Measurements from ENCODE around the gene DAP.

DAP gene

DNA sequence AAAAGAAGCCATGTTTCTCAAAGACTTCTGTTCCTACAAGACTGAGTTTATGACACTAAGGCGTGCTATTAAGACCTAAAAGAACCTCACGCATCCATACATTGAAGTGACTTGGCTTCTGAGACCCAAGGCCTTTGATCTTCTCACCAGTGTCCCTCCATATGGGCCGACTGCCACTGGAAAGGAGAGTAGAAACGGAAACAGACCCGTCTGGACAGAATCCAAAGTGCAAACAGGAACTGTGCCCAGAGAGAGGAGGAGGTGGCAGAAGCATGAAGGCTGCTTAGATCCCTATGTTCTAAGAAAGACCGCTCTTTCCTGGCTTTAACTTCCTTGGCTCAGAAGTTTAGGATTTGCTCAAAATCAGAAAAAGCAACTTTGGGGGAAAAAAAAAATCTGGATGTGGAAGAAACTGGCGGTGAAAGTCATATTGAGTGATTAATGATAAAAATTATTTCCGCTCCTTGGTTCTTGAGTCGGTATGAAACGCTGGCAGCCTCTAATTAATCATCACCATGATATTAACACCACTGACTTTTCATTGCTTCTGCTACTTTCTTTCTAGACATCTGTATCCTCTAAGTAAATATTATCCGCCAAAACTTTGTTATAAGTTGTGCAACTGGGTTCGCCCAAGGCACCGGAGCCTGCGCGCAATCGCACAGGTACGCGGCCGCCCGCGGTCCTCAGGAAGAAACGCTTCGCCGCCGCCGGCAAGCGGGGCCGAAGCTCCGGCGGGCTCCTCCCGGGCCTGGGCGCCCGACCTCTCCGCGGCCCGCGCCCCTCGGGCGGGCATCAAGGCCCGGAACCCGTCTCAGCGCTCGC lies 726 bp downstream of the DAP start:
- DNase-seq = no peak

DNA sequence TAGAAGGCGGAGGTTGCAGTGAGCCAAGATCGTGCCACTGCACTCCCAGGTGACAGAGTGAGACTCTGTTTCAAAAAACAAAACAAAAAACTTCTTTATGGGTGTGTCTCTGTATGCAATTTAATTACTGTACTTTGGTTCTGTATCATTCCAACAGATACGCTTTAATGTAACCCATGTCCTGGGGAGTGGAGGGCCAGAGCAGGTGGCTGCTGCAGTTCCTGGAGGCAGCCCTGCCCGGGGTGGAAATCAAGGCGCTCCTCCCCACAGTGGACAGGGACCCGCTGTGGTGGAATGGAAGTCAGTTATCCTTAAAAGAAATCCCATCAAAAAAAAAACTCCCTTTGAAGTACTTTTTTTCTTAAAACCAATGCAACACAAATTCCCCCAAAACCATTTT lies 1.9 kb downstream of the DAP start:
- no peak for DNase-seq

DNA sequence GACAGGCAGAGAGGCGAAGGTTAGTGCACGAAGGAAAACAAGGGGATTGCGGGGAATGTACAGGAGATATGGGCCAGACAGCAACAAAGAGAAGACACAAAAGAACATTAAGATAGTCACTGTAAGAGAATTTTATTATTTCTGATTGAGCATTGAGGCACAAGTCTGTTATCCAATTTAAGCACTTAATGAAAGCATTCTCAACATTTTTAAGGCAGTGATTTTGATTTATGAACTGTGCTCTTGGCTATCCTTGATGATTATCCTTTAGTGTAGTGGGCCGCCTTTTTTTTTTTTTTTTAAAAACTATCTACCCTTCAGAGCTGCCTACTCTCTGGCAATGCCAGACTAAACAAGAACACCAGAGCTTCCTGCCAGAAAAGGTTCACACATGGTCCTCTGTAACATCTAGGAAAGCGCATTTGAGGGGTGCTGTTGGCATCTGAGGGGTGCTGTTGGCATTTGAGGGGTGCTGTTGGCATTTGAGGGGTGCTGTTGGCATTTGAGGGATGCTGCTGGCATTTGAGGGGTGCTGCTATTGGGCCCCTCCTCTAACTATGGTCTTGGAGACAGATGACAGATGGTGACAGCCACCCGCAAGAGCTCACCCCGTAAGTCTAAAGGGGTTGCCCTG lies 3.0 kb downstream of the DAP start:
- no peak for DNase-seq

DNA sequence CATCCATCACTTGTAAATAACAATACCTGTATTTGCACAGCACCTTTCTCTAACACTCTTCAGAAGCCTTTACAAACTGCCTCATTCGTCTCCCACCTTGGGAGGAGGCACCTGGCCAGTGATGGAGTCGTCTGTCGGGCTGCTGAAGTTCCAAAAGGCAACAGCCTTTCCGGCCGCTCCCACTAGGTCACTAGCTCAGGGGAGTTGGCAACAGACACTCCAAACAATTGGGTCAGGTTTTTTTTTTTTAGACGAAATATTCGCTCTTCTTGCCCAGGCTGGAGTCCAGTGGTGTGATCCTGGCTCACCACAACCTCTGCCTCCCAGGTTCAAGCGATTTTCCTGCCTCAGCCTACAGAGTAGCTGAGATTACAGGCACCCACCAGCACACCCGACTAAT lies 4.0 kb downstream of the DAP start:
- no peak for DNase-seq

DNA sequence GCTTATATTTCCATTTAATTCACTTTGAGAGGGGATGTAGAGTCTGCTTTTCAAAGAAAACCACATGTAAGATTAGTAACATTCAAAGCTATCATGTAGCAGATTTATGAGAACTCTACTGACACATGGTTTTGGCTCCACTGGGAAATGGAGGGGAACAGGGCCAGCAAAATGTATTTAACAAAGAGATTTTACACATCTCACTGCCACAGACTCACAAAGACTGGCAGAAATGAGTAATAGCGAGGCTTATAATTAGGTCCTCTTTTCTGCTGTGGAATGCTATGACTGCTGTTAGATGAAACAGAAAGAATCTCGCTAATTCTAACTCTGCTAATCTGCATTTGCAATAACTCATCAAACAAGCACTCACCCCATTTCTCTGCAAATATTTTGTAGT lies 4.5 kb downstream of the DAP start:
- no peak for DNase-seq

DNA sequence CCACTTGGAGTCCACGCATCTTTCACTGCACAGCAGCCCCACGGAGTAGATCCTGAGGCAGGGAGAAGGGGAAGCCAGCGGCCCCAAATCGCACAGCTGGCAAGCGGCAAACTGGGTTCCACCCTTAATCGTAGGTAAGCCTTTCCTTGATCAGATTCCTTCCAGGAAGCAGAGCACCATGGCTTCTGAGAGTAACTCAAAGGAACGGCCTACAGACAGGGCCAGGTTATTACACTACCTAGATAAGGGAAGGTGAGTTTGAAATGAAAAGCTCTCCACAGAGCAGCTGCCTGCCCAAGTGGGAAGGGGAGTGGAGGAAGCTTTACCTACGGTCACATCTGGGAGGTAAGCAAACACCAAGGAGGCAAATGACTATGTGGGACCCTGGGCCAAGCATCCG lies 7.9 kb downstream of the DAP start:
- DNase-seq = no peak

DNA sequence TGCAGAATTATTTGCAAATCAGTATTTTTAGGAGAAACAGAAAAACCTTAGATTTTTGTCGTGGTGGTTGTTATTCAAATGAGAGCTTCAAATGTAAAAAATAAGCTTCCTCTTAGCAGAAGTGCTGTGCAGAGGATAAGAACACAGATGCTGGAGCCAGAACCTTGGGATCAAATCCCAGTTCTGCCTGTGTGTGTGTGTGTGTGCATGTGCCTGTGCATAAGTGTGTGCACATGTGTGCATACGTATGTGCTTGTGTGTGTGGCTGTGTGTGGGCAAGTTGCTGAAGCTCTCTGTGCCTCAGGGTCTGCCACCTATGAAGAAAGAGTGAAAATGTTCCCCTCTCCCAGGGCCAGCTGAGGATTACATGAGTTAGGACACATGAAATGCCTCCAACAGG lies 8.6 kb downstream of the DAP start:
- DNase-seq = no peak

DNA sequence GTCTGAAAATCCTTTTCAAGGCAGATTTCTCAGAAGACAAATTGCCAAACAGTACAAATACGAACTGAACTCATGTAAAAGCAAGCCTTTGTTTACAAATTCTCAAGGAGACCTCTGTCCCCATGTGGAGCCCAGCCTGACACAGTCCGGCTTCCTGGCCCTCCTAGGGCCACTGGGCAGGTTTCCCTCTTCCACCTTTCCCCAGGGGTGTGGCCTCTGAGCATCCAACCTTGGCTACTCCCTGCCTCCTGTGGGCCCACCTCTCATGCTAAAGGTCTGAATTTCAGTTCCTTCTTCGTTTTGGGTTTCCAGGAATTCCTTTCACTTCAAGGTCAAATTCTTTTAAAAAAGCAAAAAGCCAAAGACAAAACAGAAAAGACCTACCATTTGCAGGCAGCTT lies 10.1 kb downstream of the DAP start:
- DNase-seq = no peak

DNA sequence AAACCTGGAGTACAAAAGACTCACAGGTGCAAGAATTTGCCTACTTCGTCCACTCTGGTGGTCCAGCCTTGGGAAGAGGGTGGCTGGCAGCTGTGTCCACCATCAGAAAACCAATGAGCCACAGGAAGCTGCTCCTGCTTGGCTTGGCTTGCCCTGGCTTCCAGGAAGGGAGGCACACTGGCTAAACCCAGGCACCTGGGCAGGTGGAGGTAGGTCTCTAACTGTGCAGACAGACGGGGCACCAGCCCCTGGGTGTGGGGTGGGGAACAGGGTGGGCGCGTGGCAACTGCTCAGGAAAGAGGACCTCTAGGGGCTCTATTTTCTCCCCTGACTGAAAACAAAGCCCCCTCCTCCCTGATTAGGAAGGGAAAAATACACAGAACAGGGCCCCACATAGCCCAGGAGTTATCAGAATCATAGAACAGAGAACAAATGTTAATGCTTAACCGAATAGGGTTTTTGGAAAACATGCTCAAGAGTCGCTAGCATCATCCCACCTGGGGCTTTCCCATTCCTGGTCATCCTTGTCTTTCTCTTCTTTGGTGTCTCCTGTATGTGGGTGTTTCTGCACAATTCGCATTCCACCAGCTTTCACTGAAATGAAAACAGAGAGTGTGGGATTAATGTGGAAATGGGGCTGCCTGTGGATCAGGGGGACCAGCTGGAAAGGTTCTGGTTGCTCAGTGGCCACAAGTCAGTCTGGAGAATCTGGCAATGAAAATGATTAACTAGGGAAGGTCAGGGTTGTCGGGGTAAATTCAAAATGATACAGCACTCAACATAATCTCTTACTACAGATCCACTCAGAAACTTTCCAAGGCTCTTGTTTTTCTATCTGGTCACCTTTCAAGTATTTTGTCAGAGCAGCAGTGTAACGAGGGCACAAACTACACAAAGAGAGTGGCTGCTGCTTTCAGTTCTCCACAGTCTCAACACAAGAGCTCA lies 13.1 kb downstream of the DAP start:
- no peak for DNase-seq

DNA sequence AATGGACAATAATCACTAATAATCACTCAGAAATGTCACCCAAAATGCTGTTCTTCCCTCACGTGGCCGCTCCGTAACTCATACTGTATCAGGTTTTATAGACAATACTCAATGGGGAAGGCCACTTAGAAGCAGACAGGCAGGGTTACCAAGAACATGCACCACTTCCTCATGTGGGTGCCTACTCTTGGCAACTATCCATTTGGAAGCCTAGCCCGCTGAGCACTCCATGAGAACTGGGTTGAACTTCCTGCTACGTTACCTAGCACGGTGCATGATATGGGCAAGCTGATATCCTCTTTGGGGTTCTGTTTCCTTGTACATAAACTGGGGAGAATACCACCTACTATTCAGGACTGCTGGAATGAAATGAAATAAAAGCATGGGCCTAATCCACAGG lies 14.3 kb downstream of the DAP start:
- DNase-seq = no peak

DNA sequence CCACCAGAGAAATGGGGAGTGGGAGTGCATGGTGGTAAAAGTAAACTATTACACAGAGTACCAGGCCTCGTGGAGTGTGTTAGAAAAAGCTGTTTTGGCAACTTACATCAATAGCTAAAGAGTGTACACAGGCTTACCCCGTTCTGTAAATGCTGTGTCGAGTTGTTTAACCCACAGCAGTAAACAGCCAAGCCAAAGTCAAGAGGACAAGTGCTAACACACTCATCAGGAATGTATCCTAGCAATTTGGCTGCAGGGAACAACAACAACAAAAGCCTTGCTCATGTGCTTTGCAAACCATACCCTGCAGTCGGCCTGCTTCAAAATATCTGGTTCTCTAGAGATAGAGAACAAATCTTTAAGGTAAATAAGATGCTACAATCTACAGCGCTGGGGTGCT lies 15.9 kb downstream of the DAP start:
- no peak for DNase-seq

DNA sequence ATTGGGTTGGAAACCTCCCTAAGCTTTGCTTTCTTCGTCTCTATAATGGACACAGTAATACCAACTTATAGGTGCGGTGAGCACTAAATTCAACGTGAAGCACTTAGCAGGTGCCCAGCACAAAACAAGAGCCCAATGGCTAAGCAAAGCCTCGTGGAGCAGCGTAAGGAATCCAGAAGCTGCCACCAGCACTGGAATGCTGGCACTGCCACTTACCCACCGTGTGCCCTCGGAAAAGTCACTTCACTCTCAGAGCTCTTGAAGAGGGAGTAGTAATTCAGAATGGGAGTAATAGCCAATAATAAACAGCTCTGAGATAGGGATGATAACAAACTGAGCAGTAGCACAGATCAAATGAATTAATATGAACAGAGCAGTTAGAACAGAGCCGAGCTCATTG lies 16.4 kb downstream of the DAP start:
- no peak for DNase-seq

DNA sequence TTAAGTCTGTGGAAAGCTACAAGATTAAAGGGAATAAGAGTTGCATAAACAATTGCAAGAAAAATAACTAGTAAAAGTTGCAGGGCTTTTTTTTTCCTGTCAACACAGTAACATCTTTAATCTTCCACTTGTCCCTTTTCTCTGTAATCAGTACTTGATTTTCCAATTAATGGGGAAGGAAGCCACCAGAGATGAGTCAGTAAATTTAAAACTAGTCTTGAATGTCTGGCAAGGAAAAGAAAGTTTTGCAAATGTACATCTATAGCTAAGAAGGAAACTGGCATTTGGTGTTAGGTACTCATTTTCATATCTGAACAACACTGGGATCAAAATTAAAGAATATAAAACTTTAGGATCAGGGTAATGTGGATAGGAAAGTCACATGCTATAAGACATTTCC lies 17.1 kb downstream of the DAP start:
- DNase-seq = no peak

DNA sequence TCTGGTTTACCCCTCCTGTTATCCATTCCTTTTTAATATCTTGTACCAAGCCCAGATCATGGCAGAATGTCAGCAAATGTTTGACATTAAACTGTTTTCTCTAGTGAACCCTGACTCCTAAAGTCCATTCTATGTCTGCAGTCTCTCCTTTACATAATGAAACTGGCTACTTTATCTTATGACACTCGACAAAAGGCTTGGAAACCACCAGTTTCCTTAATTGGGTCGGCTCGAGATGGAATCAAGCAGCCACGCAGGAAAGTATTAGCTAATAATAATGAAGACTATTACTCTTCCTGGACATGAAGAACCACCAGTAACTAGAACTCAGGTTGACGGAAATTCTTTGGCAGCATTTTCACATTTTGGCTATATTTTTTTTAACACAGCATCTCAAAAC lies 17.5 kb downstream of the DAP start:
- DNase-seq = no peak

DNA sequence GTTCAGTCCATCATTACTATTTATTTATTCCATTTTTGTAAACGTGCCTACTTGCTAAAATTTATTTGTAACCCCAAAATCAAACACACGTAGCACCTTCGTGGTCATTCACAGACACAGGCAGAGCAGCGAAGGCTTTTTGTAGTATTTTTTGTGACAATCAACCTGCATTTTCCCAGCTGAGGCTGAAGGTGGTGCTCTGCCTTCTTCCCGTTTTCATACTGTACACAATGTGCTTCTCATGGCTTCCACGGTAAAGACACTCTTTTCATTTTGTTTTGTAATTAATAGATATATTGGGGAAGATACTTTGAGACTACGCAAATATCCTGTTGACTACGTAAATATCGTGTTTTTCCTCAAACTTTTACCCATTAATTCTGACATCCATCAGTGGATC lies 19.4 kb downstream of the DAP start:
- DNase-seq = no peak

DNA sequence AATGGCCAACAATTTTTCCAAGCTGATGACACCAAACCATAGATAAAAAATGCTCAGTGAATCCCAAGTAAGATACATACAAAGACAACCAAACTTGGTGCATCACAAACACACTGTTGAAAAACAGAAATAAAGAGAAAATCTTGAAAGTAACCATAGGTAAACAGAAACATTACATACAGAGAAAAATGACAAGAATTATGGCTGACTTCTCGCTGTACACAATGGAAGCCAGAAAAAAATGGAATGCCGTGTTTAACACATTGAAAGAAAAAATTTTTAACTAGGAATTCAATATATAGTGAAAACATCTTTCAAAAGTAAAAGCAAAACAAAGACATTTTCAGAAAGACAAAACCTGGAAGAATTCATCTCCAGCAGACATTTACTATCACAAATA lies 20.6 kb downstream of the DAP start:
- no peak for DNase-seq

DNA sequence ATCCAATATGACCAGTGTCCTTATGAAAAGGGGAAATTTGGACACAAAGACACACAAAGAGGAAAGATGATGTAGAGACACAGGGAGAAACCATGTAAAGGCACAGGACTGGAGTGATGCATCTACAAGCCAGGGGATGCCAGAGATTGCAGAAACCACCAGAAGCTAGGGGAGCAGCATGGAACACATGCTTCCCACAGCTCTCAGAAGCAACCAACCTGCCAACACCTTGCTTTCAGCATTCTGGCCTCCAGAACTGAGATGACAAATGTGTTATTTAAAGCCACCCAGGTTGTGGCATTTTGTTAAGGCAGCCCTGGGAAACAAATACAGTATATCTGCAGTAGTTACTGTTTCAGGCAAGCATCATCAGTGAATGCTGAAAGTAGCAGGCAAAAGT lies 23.2 kb downstream of the DAP start:
- no peak for DNase-seq

DNA sequence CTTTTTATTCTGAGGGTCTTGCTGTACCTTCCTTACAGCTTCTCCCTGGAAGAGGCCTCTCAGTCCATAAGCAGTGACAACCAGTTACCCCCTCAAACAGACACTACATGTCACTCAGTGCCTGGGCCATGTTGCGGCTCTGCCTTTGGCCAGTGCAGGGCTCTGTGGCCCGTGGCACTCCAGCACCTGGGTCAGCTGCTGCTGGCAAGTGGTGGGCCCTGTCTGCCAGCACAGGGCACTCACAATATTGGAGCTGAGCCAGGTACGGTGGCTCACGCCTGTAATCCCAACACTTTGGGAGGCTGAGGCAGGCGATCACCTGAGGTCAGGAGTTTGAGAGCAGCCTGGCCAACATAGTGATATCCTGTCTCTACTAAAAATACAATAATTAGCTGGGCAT lies 24.2 kb downstream of the DAP start:
- DNase-seq = no peak

DNA sequence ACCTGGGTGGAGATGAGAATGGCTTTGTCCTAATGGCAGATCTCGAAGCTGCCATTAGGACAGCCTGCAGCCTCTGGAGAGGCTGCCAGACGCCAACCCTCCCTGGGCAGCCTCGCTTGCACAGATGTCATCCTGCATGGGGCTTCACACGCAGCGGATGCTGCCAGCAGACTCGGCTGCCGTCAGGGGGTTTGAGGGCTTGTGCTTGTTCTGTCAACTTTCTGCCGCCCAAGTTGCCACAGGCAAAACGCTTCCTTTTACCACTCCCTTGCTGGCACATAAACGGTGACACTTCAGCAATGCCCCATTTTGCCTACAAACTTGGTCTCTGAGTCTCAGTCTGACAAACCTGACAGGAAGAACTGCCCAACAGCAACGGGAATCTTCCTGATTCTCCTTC lies 24.7 kb downstream of the DAP start:
- DNase-seq = no peak

DNA sequence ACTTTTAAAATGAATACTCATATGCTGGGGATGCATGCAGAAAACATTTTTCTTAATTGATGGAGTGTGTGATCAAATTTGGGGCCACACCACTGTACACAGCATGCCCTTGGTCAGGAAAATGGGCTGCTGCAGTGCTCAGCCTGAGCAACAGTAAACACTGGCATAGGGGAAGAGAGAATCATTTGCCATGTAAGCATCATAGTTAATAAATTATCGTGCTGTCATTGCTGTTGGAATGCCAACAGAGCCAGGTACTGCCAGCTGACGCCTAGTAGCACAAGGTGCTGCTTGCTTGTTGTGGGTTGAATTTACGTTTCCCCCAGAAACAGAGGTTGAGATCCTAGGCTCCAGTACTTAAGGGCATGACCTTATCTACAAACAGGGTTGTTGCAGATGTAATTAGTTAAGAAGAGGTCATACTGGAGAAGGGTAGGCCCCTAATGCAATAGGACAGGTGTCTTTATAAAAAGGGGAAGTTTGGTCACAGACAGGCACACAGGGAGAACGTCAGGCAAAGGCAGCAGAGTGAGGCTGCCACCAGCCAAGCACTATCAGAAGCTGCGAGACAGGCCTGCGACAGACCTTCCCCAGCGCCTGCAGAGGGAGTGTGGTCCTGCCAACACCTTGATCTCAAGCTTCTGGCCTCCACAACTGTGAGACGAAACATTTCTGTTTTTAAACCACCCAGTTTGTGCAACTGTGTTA lies 25.3 kb downstream of the DAP start:
- no peak for DNase-seq

DNA sequence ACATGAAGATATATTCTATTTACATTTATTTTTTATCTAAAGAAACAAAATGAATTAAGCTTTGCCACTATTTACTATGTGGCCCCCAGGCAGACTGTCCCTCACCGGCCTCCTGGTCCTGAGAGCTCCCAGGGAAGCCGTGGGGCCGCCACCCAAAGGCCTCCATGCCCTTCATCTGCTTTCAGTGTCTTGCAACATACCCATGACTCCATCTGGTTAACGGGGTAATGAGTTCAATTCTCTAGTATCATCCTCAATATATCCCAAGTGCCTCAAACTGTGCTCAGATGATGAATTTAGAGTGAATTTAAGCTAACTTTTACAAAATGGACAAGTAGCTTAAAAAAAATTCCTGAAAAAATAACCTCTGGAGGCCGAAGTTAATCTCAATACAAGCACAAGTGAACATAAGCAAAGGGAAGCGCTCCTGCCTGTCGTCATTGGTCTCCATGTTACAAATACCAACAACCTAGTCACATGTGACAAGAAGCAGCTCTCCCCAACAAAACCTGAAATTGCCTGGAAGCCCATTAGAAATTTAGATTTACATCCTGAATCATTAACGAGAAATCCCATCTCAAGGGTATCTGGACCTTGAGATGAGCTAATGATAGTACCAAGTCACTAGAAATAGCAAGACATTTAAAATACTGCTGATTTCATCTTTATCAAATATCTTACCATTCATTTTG lies 26.1 kb downstream of the DAP start:
- no peak for DNase-seq

DNA sequence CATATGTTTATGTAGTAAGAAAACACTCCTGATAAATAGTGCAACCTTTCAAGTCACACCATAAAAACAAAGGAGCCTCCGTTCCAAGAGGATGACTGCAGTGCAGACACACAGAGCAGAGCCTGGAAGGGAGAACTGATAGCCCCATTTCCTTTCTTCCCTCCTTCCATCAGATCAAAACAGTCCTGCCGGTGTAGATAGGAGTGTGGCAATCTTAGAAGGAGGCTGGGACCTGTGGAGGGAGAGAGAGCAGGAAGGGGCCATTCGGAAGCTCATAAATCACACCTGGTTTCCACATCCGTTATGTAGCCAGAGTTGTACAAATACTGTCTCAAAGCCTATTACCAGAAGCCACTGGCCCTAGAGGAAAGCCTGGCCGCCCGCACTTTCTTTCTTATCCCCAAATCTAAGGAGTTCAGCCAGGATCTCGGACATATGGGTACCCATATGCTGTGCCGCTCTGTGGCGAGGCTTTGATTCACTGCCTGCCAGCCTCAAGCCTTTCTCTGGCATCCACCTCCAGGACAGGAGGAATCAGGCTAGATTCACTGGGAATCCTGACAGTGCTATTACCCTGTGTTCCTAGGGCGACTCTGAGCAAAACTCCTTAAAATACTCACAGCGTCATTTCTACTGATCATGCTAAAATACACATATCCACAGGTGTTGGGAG lies 26.9 kb downstream of the DAP start:
- DNase-seq = peak; percentile 64
